Measurements from ENCODE around the gene PXDN.
"Not testable (repeated sequence)": the region's sequence is repeated elsewhere in the genome, so short reads cannot be mapped to it uniquely, and the experiment has no call there.

PXDN gene

DNA sequence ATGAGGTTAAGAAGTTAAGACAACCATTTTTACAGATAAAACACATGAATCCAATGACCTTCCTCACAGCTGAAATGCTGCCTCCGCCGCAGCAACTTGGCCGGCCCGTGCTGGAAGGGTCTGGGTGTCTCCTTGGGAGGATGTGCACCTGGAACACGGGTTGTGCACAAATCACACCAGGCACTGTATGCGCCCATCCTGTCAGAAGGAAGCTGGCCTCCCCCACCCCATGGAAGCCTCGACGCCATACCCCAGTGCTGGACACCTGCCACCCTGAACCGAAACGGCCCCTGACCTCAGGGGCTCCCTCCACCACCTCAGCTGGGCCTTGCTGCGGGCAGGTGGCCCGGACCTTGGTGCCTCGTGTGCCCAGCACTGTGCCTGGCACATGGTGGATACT, 111.8 kb downstream of the PXDN start:
- ATAC-seq = no peak
- Mint-ChIP-seq H3K27me3 (peaks cover 17% of the 10 kb centered on the region), H3K4me1 (no peaks in the 10 kb centered on the region), H3K27ac (no peak overlapping the region), H3K9me3 (no peaks in the 10 kb centered on the region), H3K4me3 (no peak overlapping the region)
- DNase-seq = no peak

GRCh38 chr2:1632002-1632348, 112.3 kb downstream of the PXDN start:
- ATAC-seq = no peak
- Mint-ChIP-seq H3K9me3 (no peaks in the 10 kb centered on the region), H3K27ac (no peak overlapping the region), H3K27me3 (peaks cover 17% of the 10 kb centered on the region), H3K4me1 (no peaks in the 10 kb centered on the region), H3K4me3 (no peak overlapping the region)
- DNase-seq = no peak

DNA sequence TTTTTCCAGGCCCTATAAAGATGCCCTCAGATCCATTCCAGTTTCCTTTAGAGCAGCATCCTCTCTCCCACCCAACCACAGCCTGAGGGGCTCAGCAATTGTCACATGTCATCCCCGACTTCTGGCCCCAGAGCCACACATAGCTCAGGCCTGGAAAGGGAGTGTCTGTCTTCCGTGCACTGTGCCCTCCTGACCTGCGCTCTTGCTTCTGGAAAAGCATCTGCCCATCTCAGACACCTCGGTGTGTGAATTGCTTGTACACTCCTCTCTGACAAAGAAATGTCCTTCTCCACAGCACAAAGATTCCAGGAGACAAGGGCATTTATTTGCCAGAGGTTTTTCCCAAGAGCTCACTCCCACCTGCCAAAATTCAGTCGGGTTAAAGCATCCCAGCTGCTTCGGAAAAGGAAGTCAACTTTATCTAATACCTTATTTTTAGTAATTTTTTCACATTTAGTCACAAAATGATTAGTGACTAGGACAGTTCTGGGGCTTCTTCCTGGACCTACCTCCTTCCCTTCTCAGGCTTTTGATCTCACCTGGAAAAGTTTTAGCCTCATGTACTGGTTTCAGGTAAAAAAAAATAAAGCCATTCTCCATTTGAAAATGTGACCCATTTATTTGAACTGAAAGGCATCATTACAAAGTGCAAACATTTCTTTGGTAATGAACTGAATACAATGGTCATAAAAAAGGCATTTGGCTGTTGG, 112.9 kb downstream of the PXDN start:
- DNase-seq = no peak
- peaks cover 19% of the 10 kb centered on the region for H3K27me3 Mint-ChIP-seq
- no peaks in the 10 kb centered on the region for H3K9me3 Mint-ChIP-seq
- H3K4me3 Mint-ChIP-seq = no peak overlapping the region
- no peak for ATAC-seq
- no peak overlapping the region for H3K27ac Mint-ChIP-seq
- H3K4me1 Mint-ChIP-seq = no peaks in the 10 kb centered on the region

DNA sequence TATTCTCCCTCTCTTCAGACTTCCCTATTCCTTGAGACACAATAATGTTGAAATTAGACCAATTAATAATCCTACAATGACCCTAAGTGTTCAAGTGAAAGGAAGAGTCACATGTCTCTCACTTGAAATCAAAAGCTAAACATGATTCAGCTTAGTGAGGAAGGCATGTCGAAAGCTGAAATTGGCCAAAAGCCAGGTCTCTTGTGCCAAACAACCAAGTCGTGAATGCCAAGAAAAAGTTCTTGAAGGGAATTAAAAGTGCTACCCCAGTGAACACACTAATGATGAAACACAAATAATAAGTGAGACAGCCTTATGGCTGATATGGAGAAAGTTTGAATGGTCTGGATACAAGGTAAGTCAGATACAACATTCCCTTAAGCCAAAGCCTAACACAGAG, 115.4 kb downstream of the PXDN start:
- H3K9me3 Mint-ChIP-seq = no peaks in the 10 kb centered on the region
- H3K27me3 Mint-ChIP-seq = peaks cover 36% of the 10 kb centered on the region
- DNase-seq (no peak), ATAC-seq (no peak)
- H3K4me1 Mint-ChIP-seq = no peaks in the 10 kb centered on the region
- no peak overlapping the region for H3K27ac Mint-ChIP-seq
- no peak overlapping the region for H3K4me3 Mint-ChIP-seq

DNA sequence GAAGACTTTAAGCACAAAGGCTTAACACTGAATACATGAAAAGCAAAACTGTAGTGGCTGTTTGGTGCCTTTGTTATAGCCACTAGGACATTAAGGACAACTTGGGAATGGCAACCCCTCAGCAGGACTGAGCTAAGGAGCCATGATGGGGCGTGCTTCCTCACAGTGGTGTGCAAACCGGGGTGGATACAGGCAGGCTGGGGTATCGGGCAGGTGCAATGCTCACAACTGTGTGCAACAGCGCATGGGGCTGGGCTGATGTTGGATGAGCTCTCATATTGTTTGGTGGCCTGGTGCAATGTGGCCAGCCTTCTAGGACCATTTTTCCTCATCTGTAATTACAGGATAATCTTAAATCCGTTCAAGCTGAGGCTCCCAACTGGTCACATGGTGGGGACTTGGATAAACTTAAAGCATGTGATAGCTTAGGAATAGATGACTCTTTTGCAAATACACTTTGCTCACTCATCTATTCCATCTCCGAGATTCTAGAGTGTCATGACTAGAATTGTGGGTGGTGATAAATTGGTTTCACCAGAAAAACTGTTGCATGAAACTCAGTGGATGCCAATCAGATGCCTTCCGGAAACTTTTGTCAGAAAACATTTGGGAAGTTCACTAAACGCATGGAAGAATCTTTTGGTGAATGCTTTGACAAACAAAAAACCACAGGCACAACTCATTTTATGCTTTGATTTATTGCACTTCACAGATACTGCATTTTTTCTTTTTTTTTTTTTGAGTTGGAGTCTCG, 116.5 kb downstream of the PXDN start:
- no peak for ATAC-seq
- no peak for DNase-seq
- Mint-ChIP-seq H3K4me3 (no peak overlapping the region), H3K4me1 (no peaks in the 10 kb centered on the region), H3K9me3 (no peaks in the 10 kb centered on the region), H3K27me3 (peaks cover 36% of the 10 kb centered on the region), H3K27ac (no peak overlapping the region)

- no peaks in the 10 kb centered on the region for H3K9me3 Mint-ChIP-seq
- no peak for ATAC-seq
- H3K4me1 Mint-ChIP-seq = no peaks in the 10 kb centered on the region
- H3K27ac Mint-ChIP-seq = no peak overlapping the region
- DNase-seq = no peak
- no peak overlapping the region for H3K4me3 Mint-ChIP-seq
- peaks cover 32% of the 10 kb centered on the region for H3K27me3 Mint-ChIP-seq
Observed at GRCh38 chr2:1626271-1626681, 118.0 kb downstream of the PXDN start.

DNA sequence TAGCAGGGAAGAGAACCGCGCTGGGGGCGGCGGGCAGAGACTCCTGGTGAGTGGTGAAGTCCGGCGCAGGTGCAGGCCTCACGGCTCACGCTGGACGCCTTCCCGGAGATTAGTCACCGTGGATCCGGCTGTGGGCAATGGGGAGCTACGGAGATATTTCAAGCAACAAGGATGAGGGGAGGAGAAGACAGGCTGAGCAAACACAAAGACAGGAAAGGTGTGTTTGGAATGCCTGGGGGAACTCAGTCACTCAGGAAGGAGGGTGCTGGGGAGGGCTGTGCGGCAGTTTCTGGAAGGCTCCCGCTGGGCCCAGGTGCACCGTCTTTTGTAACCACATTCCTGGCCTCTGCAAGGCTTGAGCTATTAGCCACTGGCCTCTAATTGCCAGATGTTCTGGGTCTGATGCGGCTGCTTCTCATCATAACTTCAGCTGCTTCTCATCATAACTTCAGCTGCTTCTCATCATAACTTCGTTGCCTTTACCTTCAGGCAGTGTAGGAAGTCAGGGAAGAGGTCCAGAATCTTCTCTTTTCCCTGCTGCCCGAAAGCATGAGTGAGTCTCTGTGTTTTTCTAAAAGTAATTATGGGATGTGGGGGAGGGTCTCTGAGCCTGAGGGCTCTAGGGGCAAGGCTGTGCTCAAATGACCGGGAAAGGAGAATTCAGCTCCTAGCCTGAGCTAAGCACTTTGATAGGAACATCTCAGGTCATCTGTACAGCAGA, 118.9 kb downstream of the PXDN start:
- no peak overlapping the region for H3K27ac Mint-ChIP-seq
- DNase-seq (no peak), ATAC-seq (no peak)
- no peak overlapping the region for H3K4me3 Mint-ChIP-seq
- H3K4me1 Mint-ChIP-seq = no peaks in the 10 kb centered on the region
- H3K9me3 Mint-ChIP-seq = no peaks in the 10 kb centered on the region
- H3K27me3 Mint-ChIP-seq = peaks cover 31% of the 10 kb centered on the region

GRCh38 chr2:1623906-1624445, 120.3 kb downstream of the PXDN start:
- ATAC-seq (no peak), DNase-seq (no peak)
- no peaks in the 10 kb centered on the region for H3K9me3 Mint-ChIP-seq
- H3K4me3 Mint-ChIP-seq = no peak overlapping the region
- peaks cover 31% of the 10 kb centered on the region for H3K27me3 Mint-ChIP-seq
- no peaks in the 10 kb centered on the region for H3K4me1 Mint-ChIP-seq
- H3K27ac Mint-ChIP-seq = peak overlapping the region in 1 of 2 donors; percentile 63

GRCh38 chr2:1622521-1623200, 121.7 kb downstream of the PXDN start:
- H3K4me3 Mint-ChIP-seq = no peak overlapping the region
- DNase-seq = no peak
- no peaks in the 10 kb centered on the region for H3K4me1 Mint-ChIP-seq
- H3K27ac Mint-ChIP-seq = no peak overlapping the region
- no peak for ATAC-seq
- peaks cover 27% of the 10 kb centered on the region for H3K27me3 Mint-ChIP-seq
- H3K9me3 Mint-ChIP-seq = no peaks in the 10 kb centered on the region

DNA sequence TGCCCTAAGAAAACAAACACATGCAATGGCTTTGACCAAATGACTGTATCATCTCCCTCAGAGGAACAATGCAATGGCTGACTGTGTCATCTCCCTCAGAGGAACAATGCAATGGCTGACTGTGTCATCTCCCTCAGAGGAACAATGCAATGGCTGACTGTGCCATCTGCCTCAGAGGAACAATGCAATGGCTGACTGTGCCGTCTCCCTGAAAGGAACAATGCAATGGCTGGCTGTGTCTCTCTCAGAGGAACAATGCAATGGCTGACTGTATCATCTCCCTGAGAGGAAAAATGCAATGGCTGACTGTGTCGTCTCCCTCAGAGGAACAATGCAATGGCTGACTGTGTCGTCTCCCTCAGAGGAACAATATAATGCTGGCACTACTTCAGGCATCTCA, 122.3 kb downstream of the PXDN start:
- ATAC-seq, H3K9me3 Mint-ChIP-seq, H3K4me3 Mint-ChIP-seq, H3K27ac Mint-ChIP-seq, DNase-seq, H3K4me1 Mint-ChIP-seq: not testable (repeated sequence)
- H3K27me3 Mint-ChIP-seq = peaks cover 20% of the 10 kb centered on the region

DNA sequence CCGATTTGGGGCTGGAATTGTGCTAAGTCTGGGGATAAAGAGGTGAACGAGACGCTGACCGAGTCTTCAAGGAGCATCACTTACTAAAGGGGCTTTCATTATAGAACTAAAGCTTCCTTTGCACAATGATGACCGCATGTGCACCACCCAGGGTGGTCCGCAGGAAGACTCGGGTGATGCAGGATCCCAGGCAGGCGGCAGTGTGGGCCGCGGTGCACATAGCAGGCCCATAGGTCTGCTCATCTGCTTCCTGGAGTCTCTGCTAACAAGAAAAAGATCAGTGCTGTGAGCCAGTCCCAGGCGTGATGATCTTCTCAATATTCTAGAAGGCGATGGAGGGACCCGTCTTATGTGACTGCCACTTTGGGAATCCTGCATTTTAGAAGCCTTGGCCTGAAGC, 122.8 kb downstream of the PXDN start:
- H3K4me3 Mint-ChIP-seq = no peak overlapping the region
- no peaks in the 10 kb centered on the region for H3K4me1 Mint-ChIP-seq
- ATAC-seq = no peak
- no peaks in the 10 kb centered on the region for H3K9me3 Mint-ChIP-seq
- no peak overlapping the region for H3K27ac Mint-ChIP-seq
- DNase-seq = no peak
- peaks cover 17% of the 10 kb centered on the region for H3K27me3 Mint-ChIP-seq

- Mint-ChIP-seq H3K27ac (no peak overlapping the region), H3K27me3 (peaks cover 15% of the 10 kb centered on the region), H3K4me3 (no peak overlapping the region), H3K9me3 (no peaks in the 10 kb centered on the region), H3K4me1 (no peaks in the 10 kb centered on the region)
- ATAC-seq (no peak), DNase-seq (no peak)
Observed at GRCh38 chr2:1621041-1621440, 123.3 kb downstream of the PXDN start.

DNA sequence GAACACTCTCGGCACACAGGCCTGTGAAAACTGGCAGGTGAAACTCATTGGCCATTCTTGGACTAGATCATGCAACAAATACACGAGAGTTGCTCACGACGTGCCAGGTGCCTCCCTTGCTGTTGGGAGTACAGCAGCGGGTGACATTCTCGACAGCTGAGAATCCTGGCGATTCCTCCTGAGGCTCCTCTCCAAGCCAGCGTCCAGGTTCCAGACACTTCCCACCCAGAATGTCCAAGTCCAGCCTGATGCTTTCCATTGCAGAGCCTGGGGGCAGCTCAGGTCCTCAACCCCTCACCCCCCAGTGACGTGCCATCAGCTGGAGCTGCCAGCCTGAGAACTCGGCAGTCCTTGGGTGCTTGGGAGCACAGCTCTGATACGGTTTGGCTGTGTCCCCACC, 124.2 kb downstream of the PXDN start:
- ATAC-seq = no peak
- no peaks in the 10 kb centered on the region for H3K9me3 Mint-ChIP-seq
- H3K27me3 Mint-ChIP-seq = peaks cover 14% of the 10 kb centered on the region
- H3K27ac Mint-ChIP-seq = no peak overlapping the region
- no peak for DNase-seq
- no peaks in the 10 kb centered on the region for H3K4me1 Mint-ChIP-seq
- H3K4me3 Mint-ChIP-seq = no peak overlapping the region

- no peak for ATAC-seq
Observed at GRCh38 chr2:1619556-1619955, 124.8 kb downstream of the PXDN start.

GRCh38 chr2:1618974-1619373, 125.3 kb downstream of the PXDN start:
- H3K27me3 Mint-ChIP-seq = peaks cover 10% of the 10 kb centered on the region
- DNase-seq (no peak), ATAC-seq (no peak)
- no peaks in the 10 kb centered on the region for H3K9me3 Mint-ChIP-seq
- no peak overlapping the region for H3K27ac Mint-ChIP-seq
- no peak overlapping the region for H3K4me3 Mint-ChIP-seq
- no peaks in the 10 kb centered on the region for H3K4me1 Mint-ChIP-seq

More at GRCh38 chr2:1619556-1619955, 124.8 kb downstream of the PXDN start:
- no peak overlapping the region for H3K27ac Mint-ChIP-seq
- no peaks in the 10 kb centered on the region for H3K9me3 Mint-ChIP-seq
- H3K4me1 Mint-ChIP-seq = no peaks in the 10 kb centered on the region
- DNase-seq = no peak
- no peak overlapping the region for H3K4me3 Mint-ChIP-seq
- peaks cover 10% of the 10 kb centered on the region for H3K27me3 Mint-ChIP-seq

All from stimulated activated naive CD8-positive, alpha-beta T cell treated with anti-CD3 and anti-CD28 coated beads, Interleukin-15, amount 100 ng/mL, for 72 hours (primary cell).